Tibial nerve (tissue), 3 donors: ENCODE measurements around the gene CCDC149.

ENCODE experiments used
- CTCF ChIP-seq, 5 experiments: fragments of 200-600 bp in 3 of 5; fragments of 450-650 bp in 2 of 5; sonication (generic) in 3 of 5; IDR thresholded peaks; one replicate each; pipeline ENCODE4 v1.5.1; 2016 to 2019; ENCODE audit warnings: antibody characterized with exemption in 5 of 5, mild to moderate bottlenecking in 3 of 5, moderate library complexity in 2 of 5
- POLR2A ChIP-seq, 2 donors: fragments of 450-650 bp; IDR thresholded peaks; one replicate each; pipeline ENCODE4 v1.6.1; 2017; ENCODE audit warnings: antibody characterized with exemption in 2 of 2, mild to moderate bottlenecking in 2 of 2, moderate library complexity in 2 of 2

GRCh38 chr4:24768006-24768405, 144.8 kb downstream of the CCDC149 start:
- TF ChIP-seq POLR2A (IDR thresholded peaks at IDR 0.05) (no peak), CTCF (IDR thresholded peaks at IDR 0.05) (no peak)
